GM18870 (cell line): ENCODE measurements around the gene BBLN.
"Not testable (repeated sequence)": the region's sequence is repeated elsewhere in the genome, so short reads cannot be mapped to it uniquely, and the experiment has no call there.

ENCODE experiments used
- ATAC-seq: cut with Tn5 transposase; IDR thresholded peaks from one replicate; pipeline ENCODE4 v1.9.1; 2021; ENCODE audit warnings: moderate library complexity; ENCODE audit not compliant: unreplicated experiment

The BBLN gene

GRCh38 chr9:128124451-128124850 is 35.6 kb upstream of the BBLN start:
- ATAC-seq = no peak

GRCh38 chr9:128124873-128125579 is 35.0 kb upstream of the BBLN start:
- no peak for ATAC-seq

GRCh38 chr9:128125580-128126354 is 34.3 kb upstream of the BBLN start:
- ATAC-seq = no peak

DNA sequence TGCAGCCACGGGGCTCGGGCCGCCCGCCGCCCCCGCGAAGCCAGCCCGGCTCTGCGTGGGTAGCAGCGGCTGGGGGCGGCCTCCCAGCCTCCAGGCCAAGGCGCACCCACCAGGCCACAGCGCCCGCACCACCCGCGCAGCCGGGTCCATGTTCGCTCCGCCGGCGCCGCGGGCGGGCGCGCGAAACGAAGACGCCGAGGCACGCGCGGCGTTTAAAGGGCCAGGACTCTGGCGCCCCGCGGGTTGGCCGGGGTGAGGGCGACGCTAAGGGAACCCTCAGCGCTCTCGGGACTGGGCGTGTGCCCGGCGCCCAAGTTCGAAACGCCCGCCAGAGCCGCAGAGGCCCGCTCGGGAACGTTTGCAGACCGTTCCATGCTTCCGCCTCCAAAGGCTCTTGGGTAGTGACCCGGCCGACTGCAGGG is 32.5 kb upstream of the BBLN start, which contains the start of gene PTGES2:
PTGES2 (minus strand) TSS at position 162 of the 422 bp plus-strand sequence; CDS start at position 150, 12 bp downstream.
- peak; percentile 47 for ATAC-seq

- ATAC-seq = peak; percentile 40
These were observed 31.9 kb upstream of the BBLN start for GRCh38 chr9:128127990-128128835.

GRCh38 chr9:128128836-128129590 is 31.1 kb upstream of the BBLN start:
- ATAC-seq = no peak

GRCh38 chr9:128129976-128130590 is 30.0 kb upstream of the BBLN start:
- ATAC-seq = not testable (repeated sequence)

DNA sequence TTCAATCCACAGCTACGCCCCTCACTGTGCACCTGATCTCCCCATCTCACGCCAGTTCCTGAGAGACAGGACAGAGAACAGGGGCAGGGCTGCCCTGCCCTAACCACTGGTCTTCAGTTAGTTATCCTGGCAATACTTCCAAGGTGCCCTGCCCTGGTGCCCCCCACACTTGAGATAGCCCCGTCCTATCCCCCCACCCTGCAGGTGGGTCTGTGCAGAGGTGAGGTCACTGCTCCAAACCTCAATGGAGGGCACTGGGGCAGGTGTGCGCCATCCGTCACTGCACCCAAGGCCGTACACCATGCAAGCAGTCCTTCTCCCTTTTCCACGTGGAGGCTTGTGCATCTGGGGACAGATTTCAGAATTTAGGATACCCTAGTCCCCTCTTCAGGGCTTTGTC is 29.4 kb upstream of the BBLN start:
- not testable (repeated sequence) for ATAC-seq

GRCh38 chr9:128131346-128131745 is 28.7 kb upstream of the BBLN start:
- ATAC-seq = not testable (repeated sequence)

DNA sequence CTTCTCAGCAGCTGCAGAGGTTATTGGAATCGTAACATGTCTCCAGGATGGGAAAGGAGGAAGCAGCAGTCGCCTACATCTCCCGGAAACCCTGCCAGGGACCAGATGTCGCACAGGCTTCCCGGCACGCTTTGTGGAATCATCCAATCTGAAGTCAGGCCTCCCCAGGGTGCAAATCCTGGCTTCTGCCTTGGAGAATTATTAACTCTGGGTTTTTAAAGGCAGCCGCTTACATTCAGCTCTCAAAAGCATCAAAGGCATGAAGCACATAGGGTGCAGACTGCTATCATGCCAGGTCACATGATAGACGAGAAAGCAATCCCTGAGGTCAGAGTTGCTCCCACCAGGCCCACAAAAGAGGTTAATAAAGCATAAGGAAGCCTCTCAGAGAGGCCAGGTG is 27.9 kb upstream of the BBLN start:
- not testable (repeated sequence) for ATAC-seq

GRCh38 chr9:128135561-128135960 is 24.5 kb upstream of the BBLN start:
- not testable (repeated sequence) for ATAC-seq

DNA sequence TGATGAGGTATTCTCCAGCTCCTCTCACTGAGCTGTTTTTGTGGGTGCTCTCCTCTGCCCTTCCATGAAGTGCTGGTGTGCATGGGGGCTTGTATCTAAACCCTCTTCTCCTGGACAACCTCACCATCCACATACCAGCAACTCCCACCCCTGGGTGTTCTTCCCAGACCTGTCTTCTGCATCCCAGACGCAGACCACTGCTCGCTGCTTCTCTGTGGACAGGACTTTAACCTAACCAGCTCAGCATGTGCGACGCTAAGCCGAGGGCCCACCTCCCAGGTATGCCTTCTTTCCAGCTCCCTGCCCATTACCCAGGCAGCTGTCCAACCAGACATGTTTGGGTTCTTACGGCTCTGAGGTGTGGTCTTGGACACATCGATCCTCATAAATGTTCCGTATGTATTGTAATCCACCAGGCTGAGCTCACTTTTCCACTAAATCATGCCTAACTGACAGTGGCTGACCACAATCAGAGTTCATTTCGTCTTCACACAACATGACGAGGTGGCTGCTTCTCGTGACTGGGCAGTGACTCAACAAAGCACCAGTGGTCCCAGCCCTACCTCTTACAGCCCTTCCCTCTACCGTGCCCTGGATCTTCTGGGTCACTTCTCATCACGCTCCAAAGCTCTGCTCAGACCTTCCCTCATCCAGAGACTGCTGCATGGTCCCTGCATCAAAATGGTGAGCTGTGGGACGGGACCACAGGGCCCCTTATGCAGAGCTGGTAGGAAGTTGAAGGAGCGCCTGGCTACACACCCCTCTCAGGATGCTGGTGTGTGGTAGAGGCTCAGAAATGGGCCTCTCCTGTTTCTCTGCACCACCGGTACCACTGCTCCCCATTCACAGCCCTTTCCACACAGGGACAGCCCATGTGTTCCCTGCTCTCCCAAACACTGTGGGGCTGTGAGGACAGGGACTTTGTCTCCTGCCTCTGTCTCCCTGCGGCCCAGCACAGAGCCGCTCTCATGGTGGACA is 23.0 kb upstream of the BBLN start:
- no peak for ATAC-seq

- no peak for ATAC-seq
These were observed 22.1 kb upstream of the BBLN start for GRCh38 chr9:128138001-128138400.

DNA sequence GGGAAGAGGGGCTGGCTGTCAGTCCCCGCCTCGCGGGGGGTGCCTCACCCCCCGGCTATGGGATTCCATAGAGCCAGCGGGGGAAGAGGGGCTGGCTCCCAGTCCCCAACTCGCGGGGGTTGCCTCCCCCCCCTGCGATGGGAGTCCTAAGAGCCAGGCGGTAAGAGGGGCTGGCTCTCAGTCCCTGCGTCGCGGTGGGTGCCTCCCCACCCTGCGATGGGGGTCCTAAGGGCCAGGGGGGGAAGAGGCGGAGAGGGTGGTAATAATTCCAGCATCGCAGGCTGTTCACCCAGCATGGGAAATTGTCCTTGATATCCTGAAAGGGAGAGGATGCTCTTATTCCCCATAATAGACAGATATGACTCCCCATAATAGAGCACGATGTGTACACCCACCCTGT is 20.4 kb upstream of the BBLN start:
- no peak for ATAC-seq

DNA sequence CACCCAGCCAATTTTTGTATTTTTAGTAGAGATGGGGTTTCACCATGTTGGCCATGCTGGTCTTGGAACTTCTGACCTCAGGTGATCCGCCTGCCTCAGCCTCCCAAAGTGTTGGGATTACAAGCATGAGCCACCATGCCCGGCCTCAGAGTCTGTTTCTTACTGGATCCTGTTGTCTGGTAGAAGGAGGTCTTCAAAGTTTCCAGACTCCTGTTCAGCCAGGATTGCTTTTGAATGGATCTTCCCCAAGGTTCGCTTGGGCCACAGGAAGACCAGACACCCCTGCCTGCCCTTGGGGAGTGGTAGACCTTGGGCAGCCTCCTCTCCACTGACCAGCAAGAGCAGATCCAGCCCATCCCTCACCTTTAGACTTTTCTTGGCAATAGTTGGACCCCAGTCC is 18.5 kb upstream of the BBLN start:
- ATAC-seq = no peak

DNA sequence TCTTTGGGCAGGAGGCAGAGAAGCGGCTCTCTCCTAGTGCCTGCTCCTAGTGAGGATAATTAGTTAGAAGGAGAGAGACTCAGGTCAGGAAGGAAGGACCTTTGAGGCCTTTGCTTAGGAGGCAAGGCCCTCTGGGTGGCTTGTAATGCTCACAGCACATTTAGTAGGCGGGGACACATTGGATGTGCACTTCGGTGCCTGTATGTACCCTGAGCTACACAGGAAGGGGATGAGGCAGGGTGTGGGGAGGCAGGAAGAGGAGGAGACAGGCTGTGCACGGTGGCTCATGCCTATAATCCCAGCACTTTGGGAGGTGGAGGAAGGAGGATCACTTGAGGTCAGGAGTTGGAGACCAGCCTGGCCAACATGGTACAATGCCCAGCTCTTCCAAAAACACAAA is 18.0 kb upstream of the BBLN start:
- ATAC-seq = no peak

DNA sequence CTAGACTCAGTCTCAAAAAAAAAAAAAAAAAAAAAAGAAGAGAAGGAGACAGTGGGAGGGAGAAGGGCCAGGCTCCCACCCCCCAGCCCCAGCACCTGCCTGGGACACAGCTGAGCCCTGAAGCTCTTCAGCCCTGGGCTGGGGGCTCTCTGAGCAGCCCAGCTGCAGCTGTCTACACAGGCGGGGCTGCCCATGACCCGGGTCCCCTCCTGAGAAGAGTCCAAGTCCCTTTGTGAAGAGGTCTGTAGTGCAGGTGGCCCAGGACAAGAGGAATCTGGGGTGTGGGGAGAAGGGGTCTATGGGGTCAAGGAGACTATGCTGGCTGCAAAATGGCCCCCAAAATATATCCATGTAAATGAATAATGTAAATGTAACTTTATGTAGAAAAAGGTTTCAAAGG is 17.5 kb upstream of the BBLN start:
- no peak for ATAC-seq

GRCh38 chr9:128143525-128144238 is 16.4 kb upstream of the BBLN start:
- ATAC-seq = no peak
